Pulmonary artery endothelial cell (primary cell): ENCODE results near the gene TBC1D24. TPM values are rescaled to one million over a fixed set of nuclear protein-coding genes. Genes with fewer than 3 reads are reported as not detected.

Experiments used
- total RNA-seq: library from RNA; depleted of rRNA; stranded (reverse); fragments of >200 nt; gene quantifications from 2 replicates; pipeline ENCODE4 v1.2.3, GENCODE V29; 2014

TBC1D24 gene
- total RNA-seq, 1 donor from 2014 or later, result 12.8 TPM

Other genes starting within 250 kb of the TBC1D24 start
- 0.26 and 0.85 TPM in 2 replicates for gene DNASE1L2, start 238.7 kb upstream of the TBC1D24 start, total RNA-seq
- gene ECI1, start 223.5 kb upstream of the TBC1D24 start, total RNA-seq, result 35.1 and 35.3 TPM in 2 replicates
- gene RNPS1, start 207.0 kb upstream of the TBC1D24 start, total RNA-seq, result 64.5 and 77.5 TPM in 2 replicates
- gene ABCA3, start 134.4 kb upstream of the TBC1D24 start, total RNA-seq, result 26.2 and 31.5 TPM in 2 replicates
- gene CCNF, start 45.7 kb upstream of the TBC1D24 start, total RNA-seq, result 32.3 and 60.7 TPM in 2 replicates
- 6.6 and 9.5 TPM in 2 replicates for gene TEDC2, start 15.0 kb upstream of the TBC1D24 start, total RNA-seq
- gene NTN3, start 3.8 kb upstream of the TBC1D24 start, total RNA-seq, result not detected in 2 replicates
- 8.8 and 9.6 TPM in 2 replicates for gene ATP6V0C, start 38.8 kb downstream of the TBC1D24 start, total RNA-seq
- gene AMDHD2, start 45.2 kb downstream of the TBC1D24 start, total RNA-seq, result 30.2 and 36.6 TPM in 2 replicates
- not detected in 2 replicates for gene CEMP1, start 56.3 kb downstream of the TBC1D24 start, total RNA-seq
- 14.2 and 23.8 TPM in 2 replicates for gene PDPK1, start 62.9 kb downstream of the TBC1D24 start, total RNA-seq
- gene KCTD5, start 207.4 kb downstream of the TBC1D24 start, total RNA-seq, result 26.0 and 27.2 TPM in 2 replicates
- gene PRSS27, start 245.1 kb downstream of the TBC1D24 start, total RNA-seq, result 0.07 and 0.33 TPM in 2 replicates